GM12874 (cell line): ENCODE measurements around the gene NFAM1.
A peak's percentile ranks its signal among the peaks of the same experiment; 100 is the strongest.

Experiments
- TF ChIP-seq, protein P1 (sequence below): IDR thresholded peaks from 2 replicates; pipeline ENCODE4 v1.5.1; 2011; ENCODE audit warnings: low read depth, mild to moderate bottlenecking, control low read depth, low read length, moderate library complexity; ENCODE audit not compliant: insufficient read depth

Gene NFAM1

DNA sequence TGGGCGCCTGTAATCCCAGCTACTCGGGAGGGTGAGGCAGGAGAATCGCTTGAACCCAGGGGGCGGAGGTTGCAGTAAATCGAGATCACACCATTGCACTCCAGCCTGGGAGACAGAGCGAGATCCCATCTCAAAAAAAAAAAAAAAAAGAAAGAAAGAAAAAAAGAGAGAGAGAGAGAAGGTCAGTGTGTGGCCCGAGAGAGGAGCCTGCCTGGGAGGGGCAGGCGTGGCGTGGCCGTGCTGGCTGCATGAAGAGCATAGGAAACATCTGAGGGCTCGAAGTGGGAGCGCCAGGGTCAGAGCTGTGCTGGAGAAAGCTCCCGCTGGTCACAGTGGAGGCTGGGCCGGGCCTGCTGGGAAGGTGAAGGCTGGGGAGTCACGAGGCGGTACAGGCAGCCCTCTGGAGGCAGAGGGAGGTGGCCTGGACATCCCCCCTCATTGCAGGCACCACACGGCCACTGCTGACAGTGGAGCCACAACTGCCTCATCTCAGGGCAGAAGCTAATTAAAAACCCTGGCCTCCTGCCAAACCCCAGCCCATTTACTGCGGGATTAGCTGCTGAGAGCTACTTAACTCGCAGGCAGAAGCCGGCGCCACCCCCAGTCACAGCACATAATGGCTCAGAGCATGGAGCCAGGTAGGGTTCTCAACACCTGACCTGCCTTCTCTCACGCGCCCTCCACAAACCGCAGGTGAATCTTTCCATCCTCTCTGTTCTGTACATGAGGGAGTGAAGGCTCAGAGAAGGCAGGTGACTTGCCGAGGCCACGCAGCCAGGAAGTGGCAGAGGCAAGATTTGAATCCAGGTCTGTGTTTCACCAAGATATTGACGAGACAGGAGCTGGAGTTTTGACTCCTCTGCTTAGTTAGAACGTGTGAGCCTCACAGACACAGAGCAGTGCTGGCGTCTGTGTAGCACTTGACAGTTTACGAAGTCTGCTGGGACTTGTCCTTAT, 32.6 kb downstream of the NFAM1 start:
- TF ChIP-seq, protein P1, sequence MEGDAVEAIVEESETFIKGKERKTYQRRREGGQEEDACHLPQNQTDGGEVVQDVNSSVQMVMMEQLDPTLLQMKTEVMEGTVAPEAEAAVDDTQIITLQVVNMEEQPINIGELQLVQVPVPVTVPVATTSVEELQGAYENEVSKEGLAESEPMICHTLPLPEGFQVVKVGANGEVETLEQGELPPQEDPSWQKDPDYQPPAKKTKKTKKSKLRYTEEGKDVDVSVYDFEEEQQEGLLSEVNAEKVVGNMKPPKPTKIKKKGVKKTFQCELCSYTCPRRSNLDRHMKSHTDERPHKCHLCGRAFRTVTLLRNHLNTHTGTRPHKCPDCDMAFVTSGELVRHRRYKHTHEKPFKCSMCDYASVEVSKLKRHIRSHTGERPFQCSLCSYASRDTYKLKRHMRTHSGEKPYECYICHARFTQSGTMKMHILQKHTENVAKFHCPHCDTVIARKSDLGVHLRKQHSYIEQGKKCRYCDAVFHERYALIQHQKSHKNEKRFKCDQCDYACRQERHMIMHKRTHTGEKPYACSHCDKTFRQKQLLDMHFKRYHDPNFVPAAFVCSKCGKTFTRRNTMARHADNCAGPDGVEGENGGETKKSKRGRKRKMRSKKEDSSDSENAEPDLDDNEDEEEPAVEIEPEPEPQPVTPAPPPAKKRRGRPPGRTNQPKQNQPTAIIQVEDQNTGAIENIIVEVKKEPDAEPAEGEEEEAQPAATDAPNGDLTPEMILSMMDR = no peak

DNA sequence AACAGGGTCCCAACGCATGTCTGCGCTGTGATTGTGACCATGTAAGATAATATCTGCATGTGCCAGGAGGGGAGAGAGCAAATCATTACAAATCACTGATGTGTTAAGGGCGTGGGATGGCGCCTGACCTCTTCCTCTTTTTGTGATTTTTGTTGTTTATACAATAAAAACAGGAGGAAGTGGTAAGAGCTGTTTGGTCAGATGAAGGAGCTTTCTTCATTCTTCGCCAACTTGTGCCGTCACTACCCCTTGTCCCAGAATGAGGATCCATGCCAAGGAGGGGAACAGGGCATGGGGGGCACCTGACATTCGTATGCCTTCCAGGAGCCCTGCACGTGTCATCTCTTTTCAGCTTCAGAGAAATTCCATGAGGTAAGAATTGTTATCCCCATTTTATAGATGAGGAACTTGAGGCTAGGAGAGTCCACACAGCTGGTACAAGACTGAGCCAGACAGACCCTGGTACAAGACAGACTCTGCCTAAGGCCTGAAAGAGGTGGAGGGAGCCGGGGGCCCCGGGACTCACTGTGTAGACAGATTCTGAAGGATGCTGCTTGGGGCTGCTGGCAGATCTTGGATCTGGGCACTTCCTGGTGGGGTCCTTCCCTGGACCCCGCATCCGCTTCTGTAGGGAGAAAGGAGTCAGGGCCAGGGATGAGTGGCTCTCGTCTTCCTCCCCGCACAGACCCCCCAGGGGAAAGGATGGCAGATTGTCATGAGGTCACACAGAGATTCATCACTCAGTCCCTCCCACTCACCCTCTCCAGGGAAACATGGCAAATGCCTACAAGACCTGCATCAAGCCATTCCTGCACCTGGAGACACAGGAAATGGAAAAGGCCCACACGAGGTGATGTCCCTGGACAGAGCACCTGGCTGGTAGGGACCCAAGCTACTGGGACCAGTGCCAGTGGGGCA, 34.6 kb downstream of the NFAM1 start:
- TF ChIP-seq, protein P1 = no peak

DNA sequence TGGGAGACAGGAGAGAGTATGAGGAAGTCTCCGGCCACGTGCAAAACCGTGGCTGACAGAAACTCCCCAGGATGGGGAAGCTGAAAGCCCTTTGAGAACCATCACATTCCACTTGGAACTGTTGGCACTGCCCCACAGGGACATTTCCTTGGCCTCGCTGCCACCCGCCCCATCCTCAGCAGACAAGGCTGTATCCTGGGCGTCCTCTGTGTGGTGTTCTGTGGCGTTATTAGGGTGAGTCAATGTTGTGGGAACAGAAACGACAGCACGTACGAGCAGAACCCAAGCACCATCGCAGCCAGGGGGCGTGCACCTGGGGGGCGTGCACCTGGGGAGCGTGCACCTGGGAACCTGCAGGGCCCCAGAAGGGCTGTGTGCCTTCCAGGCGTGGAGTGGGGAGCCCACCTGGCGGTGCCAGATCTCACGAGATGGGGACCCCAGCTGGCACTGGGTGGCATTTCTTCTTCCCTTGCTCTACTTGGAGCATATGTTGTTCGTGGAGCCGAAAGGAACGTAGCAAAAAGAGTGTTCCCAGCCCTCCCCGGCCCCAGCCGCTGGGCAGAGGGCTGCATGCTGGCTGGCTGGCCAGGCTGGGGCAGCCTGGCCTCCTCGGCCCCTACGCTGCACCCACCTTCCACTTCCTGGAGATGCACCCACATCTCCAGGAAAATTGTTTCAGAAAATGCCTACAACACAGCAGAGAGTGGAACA, 35.4 kb downstream of the NFAM1 start:
- TF ChIP-seq, protein P1 = 0 out of 2 replicates have a peak, but pooled peaks have one; percentile 25

DNA sequence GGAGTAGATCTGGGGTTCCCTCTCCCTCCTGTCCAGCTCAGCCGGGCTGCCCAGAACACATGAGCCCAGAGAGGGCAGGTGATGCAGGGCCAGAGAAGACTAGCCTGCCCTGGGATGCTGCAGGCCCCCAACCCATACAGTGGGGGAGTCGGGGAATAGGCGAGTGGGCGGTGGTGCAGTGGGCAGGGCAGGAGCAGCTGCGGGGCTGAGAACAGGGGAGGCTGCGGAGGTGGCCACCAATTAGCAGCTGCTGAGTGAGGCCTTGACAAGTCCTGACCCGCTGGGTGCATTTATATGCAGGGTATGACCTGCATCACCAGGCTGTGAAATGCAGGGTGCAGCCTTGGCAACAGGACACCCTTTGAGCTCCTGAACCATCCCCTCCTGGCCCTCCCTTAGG, 43.1 kb downstream of the NFAM1 start:
- TF ChIP-seq, protein P1 = no peak

DNA sequence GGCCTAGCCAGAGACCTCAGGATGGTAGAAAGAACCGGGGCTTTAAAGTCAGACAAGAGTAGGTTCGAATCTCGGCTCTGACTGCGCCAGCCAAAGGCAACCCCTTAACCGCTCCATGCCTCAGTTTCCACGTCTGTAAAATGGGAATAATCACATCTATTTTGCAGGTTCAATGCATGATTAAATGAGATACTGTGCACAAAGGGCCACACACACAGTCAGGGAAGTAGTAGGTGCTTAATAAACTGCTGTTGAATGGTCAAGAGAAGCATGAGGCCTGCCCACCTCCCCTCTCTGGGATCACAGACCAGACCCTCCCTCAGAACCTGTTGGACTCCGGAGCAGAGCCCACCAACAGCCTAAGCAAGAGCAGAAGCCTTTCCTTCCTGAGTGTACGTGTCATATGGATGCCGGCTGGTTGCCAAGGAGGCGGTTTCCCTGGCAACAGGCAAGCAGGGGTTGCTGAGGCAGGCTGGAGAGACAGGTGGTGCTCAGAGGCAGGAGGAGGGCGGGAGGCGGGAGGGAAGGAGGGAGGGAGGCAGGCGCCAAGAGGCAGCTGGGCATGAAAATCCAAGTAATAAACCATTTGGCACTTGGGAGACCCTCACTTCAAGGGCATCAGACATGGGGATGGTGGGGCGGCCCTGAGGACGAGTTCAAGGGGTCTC, 43.9 kb downstream of the NFAM1 start:
- TF ChIP-seq, protein P1 = no peak

DNA sequence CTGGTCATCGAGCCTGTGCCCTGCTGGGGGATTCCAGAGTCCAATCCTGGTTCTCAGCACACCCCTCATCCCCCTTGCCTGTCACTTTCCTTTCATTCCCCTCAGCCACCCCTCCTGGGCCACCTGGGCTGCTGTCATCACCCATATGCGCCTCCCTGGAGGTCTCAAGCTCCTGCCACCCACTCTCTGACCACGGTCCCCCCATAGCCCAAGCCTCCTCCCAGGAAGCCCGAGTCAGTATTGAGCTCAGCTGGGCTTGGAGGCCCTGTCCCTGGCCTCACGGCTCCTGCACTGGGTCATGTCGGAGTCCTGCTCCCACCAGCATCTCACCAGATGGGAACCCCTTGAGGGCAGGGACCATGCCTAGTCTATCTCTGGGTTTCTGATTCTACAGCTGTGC, 44.6 kb downstream of the NFAM1 start:
- TF ChIP-seq, protein P1 = no peak
